Thyroid gland (tissue), 4 donors: ENCODE measurements around the gene UPK1A. TPM values are rescaled to one million over a fixed set of nuclear protein-coding genes. Genes with fewer than 3 reads are reported as not detected.

ENCODE experiments used
- DNase-seq, 2 donors: peaks; one replicate each; pipeline ENCODE4 v3.0.0-alpha.2; 2019
- H3K27ac ChIP-seq, 3 donors: fragments of 200-600 bp; sonication (generic); 1 replicate in 2 of 3; 2 replicates in 1 of 3; pipeline ENCODE4 v1.5.1; 2016 to 2019; ENCODE audit warnings: mild to moderate bottlenecking in 1 of 3, moderate library complexity in 1 of 3
- H3K27me3 ChIP-seq: fragments of 200-600 bp; sonication (generic); one replicate; pipeline ENCODE4 v1.5.1; 2019
- H3K36me3 ChIP-seq, 2 donors: fragments of 200-600 bp; sonication (generic); one replicate each; pipeline ENCODE4 v1.5.1; 2016 to 2019
- H3K4me1 ChIP-seq, 2 donors: fragments of 200-600 bp; sonication (generic); one replicate each; pipeline ENCODE4 v1.5.1; 2017 to 2019
- H3K4me3 ChIP-seq, 3 donors: fragments of 200-600 bp; sonication (generic); replicated peaks in 1 of 3; 1 replicate in 2 of 3; 2 replicates in 1 of 3; pipeline ENCODE4 v1.5.1; 2016; ENCODE audit warnings: mild to moderate bottlenecking in 1 of 3
- H3K9me3 ChIP-seq: fragments of 200-600 bp; sonication (generic); one replicate; pipeline ENCODE4 v1.5.1; 2017
- CTCF ChIP-seq, 6 experiments: fragments of 200-600 bp in 3 of 6; fragments of 450-650 bp in 3 of 6; sonication (generic) in 3 of 6; IDR thresholded peaks; one replicate each; pipeline ENCODE4 v1.5.1; 2016 to 2019; ENCODE audit warnings: antibody characterized with exemption in 6 of 6, mild to moderate bottlenecking in 2 of 6, inconsistent platforms in 1 of 6, moderate library complexity in 1 of 6
- POLR2A ChIP-seq, 2 donors: fragments of 450-650 bp; IDR thresholded peaks; one replicate each; pipeline ENCODE4 v1.6.1; 2017; ENCODE audit warnings: antibody characterized with exemption in 2 of 2, mild to moderate bottlenecking in 2 of 2, moderate library complexity in 1 of 2
- WGBS, 2 donors: methylation state at CpG; one replicate each; pipeline ENCODE4 v1.1.5; 2017; 5-methylcytosine and 5-hydroxymethylcytosine counted together
- intact Hi-C: fragments of 100-400 bp; cut with DNase I; formaldehyde crosslinking; loops from one replicate; pipeline ENCODE4 v1.15.1; 2023
- total RNA-seq, 4 donors: library from RNA; depleted of rRNA; stranded (reverse); fragments of >200 nt; gene quantifications; one replicate each; pipeline ENCODE4 v1.2.3, GENCODE V29; 2016

The UPK1A gene
- total RNA-seq, 4 donors from 2014 or later = not detected

DNA sequence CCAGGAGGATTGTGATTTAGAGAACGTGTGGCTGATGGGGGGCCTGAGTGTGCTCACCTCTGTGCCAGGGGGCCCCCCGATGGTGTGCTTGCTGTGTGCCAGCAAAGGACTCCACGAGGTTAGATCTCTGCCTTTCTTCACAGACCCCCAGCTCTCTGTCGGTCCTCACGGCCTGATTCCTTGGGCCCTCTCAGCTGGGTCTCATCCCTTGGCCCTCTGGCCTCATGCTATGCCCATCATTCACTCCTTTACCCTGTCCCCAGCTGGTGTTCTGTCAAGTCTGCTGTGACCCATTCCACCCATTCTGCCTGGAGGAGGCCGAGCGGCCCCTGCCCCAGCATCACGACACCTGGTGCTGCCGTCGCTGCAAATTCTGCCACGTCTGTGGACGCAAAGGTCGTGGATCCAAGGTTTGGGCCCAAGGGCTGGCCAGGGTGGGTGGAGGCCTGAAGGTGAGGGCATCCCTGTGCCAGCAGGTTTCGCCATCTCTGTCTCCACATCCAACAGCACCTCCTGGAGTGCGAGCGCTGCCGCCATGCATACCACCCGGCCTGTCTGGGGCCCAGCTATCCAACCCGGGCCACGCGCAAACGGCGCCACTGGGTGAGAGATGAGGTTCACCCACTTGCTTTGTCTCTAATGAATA is 59.0 kb downstream of the UPK1A start:
- WGBS, 2 donors = 95% methylated on average over 22 to 23 of the region's 23 CpGs
- intact Hi-C loops = no loop called here
- no peaks in the 10 kb centered on the region for H3K4me1 ChIP-seq

DNA sequence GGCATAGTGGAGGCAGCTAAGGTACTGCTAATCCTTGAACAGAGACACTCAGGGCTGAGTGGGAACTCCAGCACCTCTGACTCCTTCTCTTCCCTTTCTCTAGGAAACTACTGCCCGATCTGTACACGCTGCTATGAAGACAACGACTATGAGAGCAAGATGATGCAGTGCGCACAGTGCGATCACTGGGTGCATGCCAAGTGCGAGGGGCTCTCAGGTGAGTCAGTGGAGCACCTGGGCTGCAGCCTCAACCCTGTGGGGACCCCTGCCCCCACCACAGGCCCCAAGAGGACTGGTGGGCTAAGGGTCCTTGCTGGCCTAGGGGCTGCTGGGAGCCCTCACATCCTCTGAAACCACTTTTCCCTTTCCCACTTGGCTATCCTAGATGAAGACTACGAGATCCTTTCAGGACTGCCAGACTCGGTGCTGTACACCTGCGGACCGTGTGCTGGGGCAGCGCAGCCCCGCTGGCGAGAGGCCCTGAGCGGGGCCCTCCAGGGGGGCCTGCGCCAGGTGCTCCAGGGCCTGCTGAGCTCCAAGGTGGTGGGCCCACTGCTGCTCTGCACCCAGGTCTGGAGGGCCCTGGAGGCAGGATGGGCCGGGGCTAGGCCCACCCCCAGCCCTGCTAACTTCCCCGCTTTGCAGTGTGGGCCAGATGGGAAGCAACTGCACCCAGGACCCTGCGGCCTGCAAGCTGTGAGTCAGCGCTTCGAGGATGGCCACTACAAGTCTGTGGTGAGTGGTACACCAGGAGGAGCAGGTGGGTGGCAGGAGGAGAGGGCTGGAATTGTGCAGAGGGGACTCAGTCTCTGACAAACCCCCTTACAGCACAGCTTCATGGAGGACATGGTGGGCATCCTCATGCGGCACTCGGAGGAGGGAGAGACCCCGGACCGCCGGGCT is 61.0 kb downstream of the UPK1A start:
- Histone ChIP-seq H3K27me3 (no peaks in the 10 kb centered on the region), H3K36me3 (peaks cover 97 to 98% of the 10 kb centered on the region in 2 donors), H3K27ac (no peak overlapping the region), H3K9me3 (no peaks in the 10 kb centered on the region), H3K4me3 (no peak overlapping the region), H3K4me1 (no peaks in the 10 kb centered on the region)
- no peak for TF ChIP-seq POLR2A (IDR thresholded peaks at IDR 0.05)
- no peak for TF ChIP-seq CTCF (IDR thresholded peaks at IDR 0.05)
- DNase-seq = no peak
- 94 to 97% methylated on average over 19 to 20 of the region's 25 CpGs for WGBS, 2 donors
- intact Hi-C loops = no loop called here

More for the DNA sequence above, 59.0 kb downstream of the UPK1A start:
- TF ChIP-seq POLR2A (IDR thresholded peaks at IDR 0.05) (no peak), CTCF (IDR thresholded peaks at IDR 0.05) (no peak)
- no peaks in the 10 kb centered on the region for H3K9me3 ChIP-seq
- DNase-seq = no peak
- no peak overlapping the region for H3K4me3 ChIP-seq
- no peaks in the 10 kb centered on the region for H3K27me3 ChIP-seq
- H3K36me3 ChIP-seq = peaks cover 91 to 92% of the 10 kb centered on the region in 2 donors
- no peak overlapping the region for H3K27ac ChIP-seq

Other genes with a start within 250 kb of the UPK1A start
- under 1 TPM in 1 of 4 donors, not detected in 3; 0.27 TPM for gene FFAR2, start 218.3 kb upstream of the UPK1A start, total RNA-seq
- 1 to 10 TPM in 1 of 4 donors, not detected in 3; 2.7 TPM for gene KRTDAP, start 176.1 kb upstream of the UPK1A start, total RNA-seq
- 100 to 1,000 TPM; 164 to 348 (median 213) TPM for gene DMKN, start 152.9 kb upstream of the UPK1A start, total RNA-seq
- gene SBSN, start 138.2 kb upstream of the UPK1A start, total RNA-seq = 1 to 10 TPM in 1 of 4 donors, not detected in 3; 1.2 TPM
- gene GAPDHS, start 133.1 kb upstream of the UPK1A start, total RNA-seq = 1 to 10 TPM in 1 of 4 donors, not detected in 3; 1.6 TPM
- gene TMEM147, start 120.9 kb upstream of the UPK1A start, total RNA-seq = 100 to 1,000 TPM; 186 to 202 (median 188) TPM
- gene ATP4A, start 102.9 kb upstream of the UPK1A start, total RNA-seq = 1 to 10 TPM in 1 of 4 donors, under 1 TPM in 3; 0.27 to 1.9 (median 0.33) TPM
- gene PMIS2, start 80.3 kb upstream of the UPK1A start, total RNA-seq = not detected
- 10 to 100 TPM in 3 of 4 donors, 1 to 10 TPM in 1; 7.9 to 17.8 (median 10.2) TPM for gene HAUS5, start 53.8 kb upstream of the UPK1A start, total RNA-seq
- 10 to 100 TPM; 49.4 to 90.9 (median 65.6) TPM for gene RBM42, start 37.5 kb upstream of the UPK1A start, total RNA-seq
- gene ETV2, start 24.8 kb upstream of the UPK1A start, total RNA-seq = under 1 TPM in 1 of 4 donors, not detected in 3; 0.56 TPM
- 100 to 1,000 TPM; 139 to 941 (median 369) TPM for gene COX6B1, start 18.2 kb upstream of the UPK1A start, total RNA-seq
- gene ZBTB32, start 38.0 kb downstream of the UPK1A start, total RNA-seq = not detected
- 10 to 100 TPM; 12.4 to 29.4 (median 19.7) TPM for gene KMT2B, start 51.5 kb downstream of the UPK1A start, total RNA-seq
- 1 to 10 TPM; 5.2 to 6.1 (median 5.9) TPM for gene IGFLR1, start 75.9 kb downstream of the UPK1A start, total RNA-seq
- 10 to 100 TPM; 29.7 to 51.7 (median 36.8) TPM for gene U2AF1L4, start 78.9 kb downstream of the UPK1A start, total RNA-seq
- gene PSENEN, start 79.1 kb downstream of the UPK1A start, total RNA-seq = 10 to 100 TPM; 34.0 to 73.8 (median 40.5) TPM
- 10 to 100 TPM in 2 of 4 donors, 1 to 10 TPM in 2; 8.2 to 21.5 (median 14.1) TPM for gene LIN37, start 82.1 kb downstream of the UPK1A start, total RNA-seq
- gene HSPB6, start 90.5 kb downstream of the UPK1A start, total RNA-seq = 10 to 100 TPM; 17.3 to 31.8 (median 23.1) TPM
- gene PROSER3, start 91.7 kb downstream of the UPK1A start, total RNA-seq = 10 to 100 TPM in 3 of 4 donors, 1 to 10 TPM in 1; 8.2 to 34.3 (median 13.2) TPM
- 10 to 100 TPM in 3 of 4 donors, 1 to 10 TPM in 1; 4.2 to 16.0 (median 13.0) TPM for gene ARHGAP33, start 109.0 kb downstream of the UPK1A start, total RNA-seq
- gene PRODH2, start 146.3 kb downstream of the UPK1A start, total RNA-seq = not detected
- gene NPHS1, start 186.0 kb downstream of the UPK1A start, total RNA-seq = not detected
- gene KIRREL2, start 190.4 kb downstream of the UPK1A start, total RNA-seq = under 1 TPM in 2 of 4 donors, not detected in 2; 0.20 to 0.33 TPM
- 1 to 10 TPM in 2 of 4 donors, under 1 TPM in 2; 0.67 to 5.3 (median 2.8) TPM for gene APLP1, start 202.1 kb downstream of the UPK1A start, total RNA-seq
- 10 to 100 TPM in 3 of 4 donors, 1 to 10 TPM in 1; 7.0 to 56.7 (median 16.9) TPM for gene NFKBID, start 234.0 kb downstream of the UPK1A start, total RNA-seq
- 1 to 10 TPM in 2 of 4 donors, not detected in 2; 1.4 to 4.4 TPM for gene HCST, start 236.0 kb downstream of the UPK1A start, total RNA-seq
- gene TYROBP, start 241.8 kb downstream of the UPK1A start, total RNA-seq = 10 to 100 TPM; 10.1 to 80.4 (median 27.5) TPM